ENCODE measurements around the gene NXN.
A peak's percentile ranks its signal among the peaks of the same experiment; 100 is the strongest.
"Not testable (repeated sequence)": the region's sequence is repeated elsewhere in the genome, so short reads cannot be mapped to it uniquely, and the experiment has no call there.

The NXN gene

GRCh38 chr17:752002-752619 is 227.5 kb downstream of the NXN start, which contains the start of gene GEMIN4:
TSS of gene GEMIN4 (minus strand) at chr17:752264. CDS start at chr17:752142, 122 bp downstream.
- DNase-seq: peak; percentile 31

GRCh38 chr17:751269-752001 is 228.1 kb downstream of the NXN start:
- DNase-seq: no peak

- DNase-seq: no peak
These were observed 229.0 kb downstream of the NXN start for GRCh38 chr17:750431-751037.

GRCh38 chr17:749359-749758 is 230.2 kb downstream of the NXN start:
- not testable (repeated sequence) for DNase-seq

Data from DMS 273 treated with DMSO at 0.1 percent for 48 hours (cell line).